Prostate gland (tissue), 2 donors: ENCODE results near the gene INCA1.

Experiments
- POLR2AphosphoS5 ChIP-seq: sonication (generic); formaldehyde crosslinking; IDR thresholded peaks from one replicate; pipeline ENCODE4 v1.6.1; 2017; ENCODE audit warnings: antibody characterized with exemption
- TF ChIP-seq, protein P1 (sequence below), 4 experiments: fragments of 200-600 bp in 2 of 4; fragments of 450-650 bp in 2 of 4; sonication (generic) in 2 of 4; IDR thresholded peaks; 1 replicate in 3 of 4; 2 replicates in 1 of 4; pipeline ENCODE4 v1.5.1; 2016 to 2019; ENCODE audit warnings: antibody characterized with exemption in 4 of 4, mild to moderate bottlenecking in 2 of 4, moderate library complexity in 2 of 4

- TF ChIP-seq, protein P1, sequence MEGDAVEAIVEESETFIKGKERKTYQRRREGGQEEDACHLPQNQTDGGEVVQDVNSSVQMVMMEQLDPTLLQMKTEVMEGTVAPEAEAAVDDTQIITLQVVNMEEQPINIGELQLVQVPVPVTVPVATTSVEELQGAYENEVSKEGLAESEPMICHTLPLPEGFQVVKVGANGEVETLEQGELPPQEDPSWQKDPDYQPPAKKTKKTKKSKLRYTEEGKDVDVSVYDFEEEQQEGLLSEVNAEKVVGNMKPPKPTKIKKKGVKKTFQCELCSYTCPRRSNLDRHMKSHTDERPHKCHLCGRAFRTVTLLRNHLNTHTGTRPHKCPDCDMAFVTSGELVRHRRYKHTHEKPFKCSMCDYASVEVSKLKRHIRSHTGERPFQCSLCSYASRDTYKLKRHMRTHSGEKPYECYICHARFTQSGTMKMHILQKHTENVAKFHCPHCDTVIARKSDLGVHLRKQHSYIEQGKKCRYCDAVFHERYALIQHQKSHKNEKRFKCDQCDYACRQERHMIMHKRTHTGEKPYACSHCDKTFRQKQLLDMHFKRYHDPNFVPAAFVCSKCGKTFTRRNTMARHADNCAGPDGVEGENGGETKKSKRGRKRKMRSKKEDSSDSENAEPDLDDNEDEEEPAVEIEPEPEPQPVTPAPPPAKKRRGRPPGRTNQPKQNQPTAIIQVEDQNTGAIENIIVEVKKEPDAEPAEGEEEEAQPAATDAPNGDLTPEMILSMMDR (IDR thresholded peaks at IDR 0.05) = no peak
- TF ChIP-seq POLR2AphosphoS5 = no peak
These were observed 37.3 kb upstream of the INCA1 start for GRCh38 chr17:5034651-5035050.
